CD8-positive, alpha-beta memory T cell (primary cell): Measurements from ENCODE around the gene FAM81B. TPM values are rescaled to one million over a fixed set of nuclear protein-coding genes. Genes with fewer than 3 reads are reported as not detected.

ENCODE experiments used
- CTCF ChIA-PET: fragments of 350-600 bp; sonication (Branson Sonifier 250); formaldehyde crosslinking; loops from one replicate; lab custom pipeline; 2021; ENCODE audit warnings: antibody characterized with exemption; lab: Charles Lee
- POLR2A ChIA-PET: fragments of 350-600 bp; sonication (Branson Sonifier 250); formaldehyde crosslinking; loops from one replicate; lab custom pipeline; 2021; ENCODE audit warnings: antibody characterized with exemption; lab: Charles Lee
- DNase-seq, 5 donors: peaks; one replicate each; pipeline versions ENCODE4 v3.0.0 to v3.0.0-alpha.2; 2020 to 2022; ENCODE audit warnings: mixed read lengths in 1 of 5
- H3K27ac ChIP-seq: one replicate; pipeline ENCODE4 v1.7.0; 2013; ENCODE audit warnings: low read depth, mild to moderate bottlenecking, low read length, moderate library complexity
- H3K27me3 ChIP-seq: 2 replicates; pipeline ENCODE4 v1.7.0; 2013; ENCODE audit warnings: low read length, mild to moderate bottlenecking; ENCODE audit not compliant: insufficient read depth, poor library complexity, severe bottlenecking
- H3K36me3 ChIP-seq: 2 replicates; pipeline ENCODE4 v1.7.0; 2013; ENCODE audit warnings: mild to moderate bottlenecking, low read length, moderate library complexity; ENCODE audit not compliant: insufficient read depth
- H3K4me1 ChIP-seq: 2 replicates; pipeline ENCODE4 v1.7.0; 2013; ENCODE audit warnings: mild to moderate bottlenecking, low read length, moderate library complexity; ENCODE audit not compliant: insufficient read depth
- H3K4me3 ChIP-seq: 2 replicates; pipeline ENCODE4 v1.7.0; 2013; ENCODE audit warnings: mild to moderate bottlenecking, low read length
- H3K9me3 ChIP-seq: 2 replicates; pipeline ENCODE4 v1.7.0; 2013; ENCODE audit warnings: mild to moderate bottlenecking, low read length
- H3K27ac Mint-ChIP-seq, 8 donors: one replicate each; pipeline ENCODE4 v1.8.0; 2020 to 2021; ENCODE audit warnings: mixed read lengths in 8 of 8, mild to moderate bottlenecking in 6 of 8, inconsistent platforms in 3 of 8, moderate library complexity in 3 of 8
- H3K27me3 Mint-ChIP-seq, 2 donors: one replicate each; pipeline ENCODE4 v1.8.0; 2020 to 2021; ENCODE audit warnings: mixed read lengths in 2 of 2, mild to moderate bottlenecking in 1 of 2, moderate library complexity in 1 of 2
- H3K36me3 Mint-ChIP-seq, 3 donors: one replicate each; pipeline ENCODE4 v1.8.0; 2020 to 2021; ENCODE audit warnings: mixed read lengths in 3 of 3, inconsistent platforms in 1 of 3, mild to moderate bottlenecking in 1 of 3
- H3K4me1 Mint-ChIP-seq, 3 donors: one replicate each; pipeline ENCODE4 v1.8.0; 2020 to 2021; ENCODE audit warnings: mixed read lengths in 3 of 3, inconsistent platforms in 1 of 3, mild to moderate bottlenecking in 1 of 3
- H3K4me3 Mint-ChIP-seq, 7 donors: one replicate each; pipeline ENCODE4 v1.8.0; 2020 to 2021; ENCODE audit warnings: mixed read lengths in 7 of 7, mild to moderate bottlenecking in 6 of 7, moderate library complexity in 4 of 7, inconsistent platforms in 2 of 7
- H3K9me3 Mint-ChIP-seq, 5 donors: one replicate each; pipeline ENCODE4 v1.8.0; 2020 to 2022; ENCODE audit warnings: mixed read lengths in 5 of 5, mild to moderate bottlenecking in 3 of 5, moderate library complexity in 2 of 5, inconsistent platforms in 1 of 5
- polyA plus RNA-seq: library from polyadenylated mRNA; unstranded; fragments of 300-500 nt; fragmentation: Illumina TruSeq; gene quantifications from one replicate; pipeline ENCODE4 v1.2.3, GENCODE V29; 2021
- total RNA-seq, 2 experiments: library from RNA; stranded (reverse); gene quantifications; one replicate each; pipeline ENCODE4 v1.2.3, GENCODE V29; 2021

Gene FAM81B
- total and polyA plus RNA-seq, 3 experiments from 2014 or later, result not detected

DNA sequence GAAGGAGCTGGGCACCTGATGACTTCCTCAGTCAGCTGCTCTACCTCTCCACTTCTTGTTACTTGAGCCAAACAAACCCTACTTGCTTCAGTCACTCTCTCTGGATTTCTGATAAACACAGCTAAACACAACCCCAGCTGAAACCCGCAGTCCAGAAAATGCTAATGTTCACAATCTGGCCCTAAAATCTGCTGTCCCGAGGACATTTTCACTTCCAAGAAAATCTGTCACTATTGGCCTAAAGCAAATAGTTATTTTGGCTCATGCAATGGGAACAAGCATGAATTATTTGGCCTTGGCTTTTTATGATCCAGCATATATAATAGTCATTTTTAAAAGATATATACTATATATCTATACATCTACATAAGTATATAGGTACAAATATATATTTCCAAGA, 19.1 kb downstream of the FAM81B start:
- Histone ChIP-seq H3K36me3 (no peaks in the 10 kb centered on the region), H3K9me3 (no peaks in the 10 kb centered on the region), H3K4me1 (no peaks in the 10 kb centered on the region), H3K27ac (no peak overlapping the region), H3K4me3 (no peak overlapping the region), H3K27me3 (no peaks in the 10 kb centered on the region)
- Mint-ChIP-seq H3K4me3 (no peak overlapping the region), H3K4me1 (no peaks in the 10 kb centered on the region), H3K36me3 (no peaks in the 10 kb centered on the region), H3K9me3 (peaks cover 0 to 1% (median 0%) of the 10 kb centered on the region in 5 donors), H3K27me3 (peaks cover 6 to 38% of the 10 kb centered on the region in 2 donors), H3K27ac (no peak overlapping the region)
- CTCF ChIA-PET, result no interaction called here
- POLR2A ChIA-PET, result no interaction called here
- DNase-seq, result no peak

DNA sequence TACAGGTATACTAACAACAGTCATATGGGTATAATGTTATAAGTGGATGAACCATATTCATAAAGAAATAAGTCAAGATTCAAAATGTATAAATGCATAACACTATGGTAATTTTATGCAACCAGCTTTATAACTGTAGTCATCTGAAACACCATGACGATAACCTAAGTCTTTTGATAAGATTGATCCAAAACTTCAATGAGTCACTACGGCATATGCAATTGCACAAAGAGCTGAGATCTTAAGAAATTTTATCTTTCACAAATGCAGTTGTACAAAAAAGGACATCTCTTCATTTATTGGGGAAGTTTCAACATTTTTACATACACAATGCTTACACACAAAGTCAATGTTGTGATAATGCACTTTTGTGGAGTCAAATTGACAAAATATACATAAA, 20.3 kb downstream of the FAM81B start:
- DNase-seq, result no peak
- Mint-ChIP-seq H3K27ac (no peak overlapping the region), H3K27me3 (peaks cover 6 to 37% of the 10 kb centered on the region in 2 donors), H3K9me3 (peaks cover 0 to 1% (median 0%) of the 10 kb centered on the region in 5 donors), H3K4me1 (no peaks in the 10 kb centered on the region), H3K4me3 (no peak overlapping the region), H3K36me3 (no peaks in the 10 kb centered on the region)
- Histone ChIP-seq H3K9me3 (no peaks in the 10 kb centered on the region), H3K4me3 (no peak overlapping the region), H3K4me1 (no peaks in the 10 kb centered on the region), H3K27ac (no peak overlapping the region), H3K36me3 (no peaks in the 10 kb centered on the region), H3K27me3 (no peaks in the 10 kb centered on the region)
- ChIA-PET CTCF (no interaction called here), POLR2A (no interaction called here)

DNA sequence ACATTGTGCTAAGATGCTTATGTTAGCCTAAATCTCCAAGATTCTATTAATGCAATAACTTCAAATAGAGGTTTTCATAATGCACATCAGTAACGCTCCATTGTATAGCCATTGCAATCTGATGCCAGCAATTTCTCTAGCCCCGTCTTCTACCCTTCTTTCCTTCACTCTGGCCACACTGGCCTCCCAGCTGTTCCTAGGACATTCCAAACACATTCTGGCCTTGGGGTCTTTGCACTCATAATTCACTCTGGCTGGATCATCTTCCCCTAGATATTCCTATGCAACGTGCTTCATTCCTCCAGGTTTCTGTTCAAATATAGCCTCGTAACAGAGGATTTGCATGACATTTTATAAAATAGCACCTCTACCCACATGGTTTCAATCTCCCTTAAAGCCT, 23.3 kb downstream of the FAM81B start:
- H3K4me1 Mint-ChIP-seq, result no peaks in the 10 kb centered on the region
- H3K4me3 ChIP-seq, result no peak overlapping the region
- no peak overlapping the region for H3K4me3 Mint-ChIP-seq
- no peaks in the 10 kb centered on the region for H3K9me3 ChIP-seq
- H3K27ac Mint-ChIP-seq, result no peak overlapping the region
- DNase-seq, result no peak
- H3K27me3 ChIP-seq, result no peaks in the 10 kb centered on the region
- H3K27ac ChIP-seq, result no peak overlapping the region
- H3K36me3 Mint-ChIP-seq, result no peaks in the 10 kb centered on the region
- ChIA-PET POLR2A (no interaction called here), CTCF (no interaction called here)
- H3K4me1 ChIP-seq, result no peaks in the 10 kb centered on the region
- peaks cover 6 to 25% of the 10 kb centered on the region in 2 donors for H3K27me3 Mint-ChIP-seq
- no peaks in the 10 kb centered on the region for H3K9me3 Mint-ChIP-seq
- H3K36me3 ChIP-seq, result no peaks in the 10 kb centered on the region

DNA sequence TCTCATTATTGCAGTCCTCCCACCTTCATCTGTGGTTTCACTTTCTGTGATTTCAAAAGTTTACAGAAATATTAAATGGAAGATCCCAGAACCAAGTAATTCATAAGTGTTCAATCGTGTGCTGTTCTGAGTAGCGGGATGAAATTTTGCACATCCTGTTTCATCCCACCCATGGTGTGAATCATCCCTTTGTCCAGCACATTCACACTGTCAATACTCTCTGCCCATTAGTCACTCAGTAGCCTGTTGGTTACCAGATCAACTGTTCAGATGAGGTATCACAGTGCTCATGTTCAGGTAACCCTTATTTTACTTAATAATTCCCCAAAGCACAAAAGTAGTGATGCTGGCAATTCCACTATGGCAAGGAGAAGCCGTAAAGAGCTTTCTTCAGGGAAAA, 26.8 kb downstream of the FAM81B start:
- Mint-ChIP-seq H3K9me3 (peaks cover 0 to 3% (median 0%) of the 10 kb centered on the region in 5 donors), H3K4me3 (no peak overlapping the region), H3K4me1 (no peaks in the 10 kb centered on the region), H3K27ac (no peak overlapping the region), H3K36me3 (no peaks in the 10 kb centered on the region), H3K27me3 (peaks cover 4 to 26% of the 10 kb centered on the region in 2 donors)
- DNase-seq, result no peak
- Histone ChIP-seq H3K4me1 (no peaks in the 10 kb centered on the region), H3K9me3 (no peaks in the 10 kb centered on the region), H3K36me3 (no peaks in the 10 kb centered on the region), H3K27ac (no peak overlapping the region), H3K27me3 (no peaks in the 10 kb centered on the region), H3K4me3 (no peak overlapping the region)
- POLR2A ChIA-PET, result no interaction called here
- CTCF ChIA-PET, result no interaction called here

DNA sequence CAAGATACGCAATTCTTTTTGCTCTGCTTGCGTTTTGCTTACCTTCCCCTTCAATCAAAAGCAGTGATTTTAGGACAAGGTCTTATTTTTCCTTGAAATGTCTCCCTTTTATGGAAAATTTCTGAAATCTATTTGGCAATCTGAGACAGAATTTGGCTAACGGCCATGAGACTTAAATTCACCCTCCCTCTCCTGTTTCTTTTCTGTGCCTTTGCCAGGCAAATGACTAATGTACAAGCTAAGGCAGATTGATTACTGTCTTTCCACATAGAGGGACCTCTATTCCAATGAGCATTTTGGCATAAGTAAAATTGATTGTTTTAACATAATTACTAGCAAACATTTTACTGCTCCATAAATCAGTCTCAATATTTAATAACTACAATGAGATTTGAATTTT, 31.7 kb downstream of the FAM81B start:
- ChIA-PET POLR2A (no interaction called here), CTCF (no interaction called here)
- Histone ChIP-seq H3K9me3 (no peaks in the 10 kb centered on the region), H3K27me3 (no peaks in the 10 kb centered on the region), H3K27ac (no peak overlapping the region), H3K4me3 (no peak overlapping the region), H3K4me1 (no peaks in the 10 kb centered on the region), H3K36me3 (no peaks in the 10 kb centered on the region)
- no peaks in the 10 kb centered on the region for H3K4me1 Mint-ChIP-seq
- no peak overlapping the region for H3K4me3 Mint-ChIP-seq
- DNase-seq, result no peak
- no peak overlapping the region for H3K27ac Mint-ChIP-seq
- H3K36me3 Mint-ChIP-seq, result no peaks in the 10 kb centered on the region
- peaks cover 0 to 20% of the 10 kb centered on the region in 2 donors for H3K27me3 Mint-ChIP-seq
- H3K9me3 Mint-ChIP-seq, result peaks cover 0 to 3% (median 0%) of the 10 kb centered on the region in 5 donors

DNA sequence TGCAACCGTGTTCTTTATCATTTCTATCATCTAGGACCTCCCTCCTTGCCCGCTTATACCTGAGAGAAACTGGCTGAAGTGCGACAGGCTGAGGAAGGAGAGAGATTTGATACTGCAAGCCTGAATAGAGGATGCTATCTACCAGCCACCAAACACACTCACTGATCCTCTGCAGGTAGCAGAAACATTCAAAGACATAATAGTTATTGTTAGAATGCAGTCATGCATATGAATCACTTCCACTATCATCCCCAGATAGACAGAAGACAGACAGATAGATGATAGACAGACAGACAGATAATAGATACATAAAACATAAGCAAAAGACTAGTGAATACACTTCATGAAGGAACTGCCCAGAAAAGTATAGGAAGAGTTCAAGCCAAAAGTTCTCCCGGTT, 32.9 kb downstream of the FAM81B start:
- CTCF ChIA-PET, result interaction anchor here (0.7 kb wide), 1 partner anchor 1690 kb away, joined by 3 read pairs; no protein-coding TSS in a partner anchor
- H3K36me3 Mint-ChIP-seq, result no peaks in the 10 kb centered on the region

DNA sequence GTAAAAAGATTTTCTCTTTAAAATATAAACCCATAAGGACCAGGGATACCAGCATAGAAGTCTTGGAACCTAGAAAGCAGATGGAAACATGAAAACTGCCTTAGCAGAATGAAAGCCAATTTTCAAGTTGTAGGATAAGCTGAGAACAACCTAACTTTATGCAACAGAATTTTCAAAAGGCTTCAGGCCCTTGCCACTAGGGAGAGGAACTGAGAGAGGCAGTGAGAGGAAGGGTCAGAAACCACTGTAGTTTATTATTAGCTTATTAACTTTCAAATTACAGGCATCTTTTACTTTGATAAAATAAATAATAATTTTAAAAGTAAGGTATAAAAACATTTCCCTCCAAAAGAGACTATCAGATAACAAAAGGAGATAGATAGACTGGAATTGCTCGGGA, 33.4 kb downstream of the FAM81B start:
- peaks cover 0 to 8% (median 0%) of the 10 kb centered on the region in 5 donors for H3K9me3 Mint-ChIP-seq
- no peaks in the 10 kb centered on the region for H3K9me3 ChIP-seq
- no peak overlapping the region for H3K27ac Mint-ChIP-seq
- H3K36me3 Mint-ChIP-seq, result no peaks in the 10 kb centered on the region
- no peak overlapping the region for H3K4me3 ChIP-seq
- peaks cover 0 to 20% of the 10 kb centered on the region in 2 donors for H3K27me3 Mint-ChIP-seq
- H3K4me3 Mint-ChIP-seq, result no peak overlapping the region
- DNase-seq, result no peak
- H3K4me1 ChIP-seq, result no peaks in the 10 kb centered on the region
- H3K27ac ChIP-seq, result no peak overlapping the region
- POLR2A ChIA-PET, result no interaction called here
- H3K27me3 ChIP-seq, result no peaks in the 10 kb centered on the region
- H3K36me3 ChIP-seq, result no peaks in the 10 kb centered on the region
- CTCF ChIA-PET, result interaction anchor here (0.7 kb wide), 1 partner anchor 1690 kb away, joined by 3 read pairs; no protein-coding TSS in a partner anchor
- H3K4me1 Mint-ChIP-seq, result no peaks in the 10 kb centered on the region

More for the DNA sequence above, 32.9 kb downstream of the FAM81B start:
- POLR2A ChIA-PET, result no interaction called here
- Histone ChIP-seq H3K27me3 (no peaks in the 10 kb centered on the region), H3K4me3 (no peak overlapping the region), H3K36me3 (no peaks in the 10 kb centered on the region), H3K4me1 (no peaks in the 10 kb centered on the region), H3K27ac (no peak overlapping the region), H3K9me3 (no peaks in the 10 kb centered on the region)
- H3K27me3 Mint-ChIP-seq, result peaks cover 0 to 20% of the 10 kb centered on the region in 2 donors
- H3K4me3 Mint-ChIP-seq, result no peak overlapping the region
- DNase-seq, result no peak
- no peak overlapping the region for H3K27ac Mint-ChIP-seq
- peaks cover 0 to 4% (median 0%) of the 10 kb centered on the region in 5 donors for H3K9me3 Mint-ChIP-seq
- no peaks in the 10 kb centered on the region for H3K4me1 Mint-ChIP-seq

DNA sequence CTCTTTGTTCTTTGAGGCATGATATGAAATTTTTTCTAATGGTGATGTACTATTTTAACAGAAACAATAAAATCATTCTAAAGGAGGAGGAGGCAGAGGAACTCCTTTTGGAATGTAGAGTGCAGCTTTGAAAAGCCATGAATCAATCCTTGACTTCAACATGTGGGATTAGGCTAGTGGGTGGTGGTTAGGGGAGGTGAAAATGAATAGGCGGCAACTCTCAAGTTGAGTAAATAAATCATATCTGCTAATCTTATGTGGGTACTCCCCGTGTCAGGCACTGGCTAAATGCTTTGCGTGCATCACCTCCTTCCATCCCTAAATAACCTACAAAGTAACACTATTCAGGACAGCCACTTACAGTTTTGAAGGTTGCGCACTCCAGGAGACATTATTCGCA, 35.1 kb downstream of the FAM81B start:
- no peaks in the 10 kb centered on the region for H3K4me1 Mint-ChIP-seq
- Histone ChIP-seq H3K27ac (no peak overlapping the region), H3K27me3 (no peaks in the 10 kb centered on the region), H3K4me3 (no peak overlapping the region), H3K36me3 (no peaks in the 10 kb centered on the region), H3K9me3 (no peaks in the 10 kb centered on the region), H3K4me1 (no peaks in the 10 kb centered on the region)
- POLR2A ChIA-PET, result no interaction called here
- H3K9me3 Mint-ChIP-seq, result peaks cover 0 to 11% (median 0%) of the 10 kb centered on the region in 5 donors
- H3K36me3 Mint-ChIP-seq, result no peaks in the 10 kb centered on the region
- no peak for DNase-seq
- CTCF ChIA-PET, result no interaction called here
- no peak overlapping the region for H3K27ac Mint-ChIP-seq
- H3K27me3 Mint-ChIP-seq, result peaks cover 0 to 11% of the 10 kb centered on the region in 2 donors
- H3K4me3 Mint-ChIP-seq, result no peak overlapping the region
